SK-N-SH (cell line): Measurements from ENCODE around the gene ABLIM1. TPM values are rescaled to one million over a fixed set of nuclear protein-coding genes. Genes with fewer than 3 reads are reported as not detected.

ENCODE experiments used
- CTCF ChIA-PET: fragments of 300-600, 350-600 bp; formaldehyde crosslinking; extraction: SDS; loops from one replicate; lab custom pipeline; 2021; lab: Yijun Ruan, JAX
- POLR2A ChIA-PET: fragments of 350-600 bp; sonication (Branson Sonifier 250); formaldehyde crosslinking; extraction: SDS; loops from one replicate; lab custom pipeline; 2020; ENCODE audit warnings: antibody characterized with exemption, inconsistent platforms; lab: Yijun Ruan, JAX
- DNase-seq: peaks from one replicate; pipeline ENCODE4 v3.0.0; 2012
- H2AFZ ChIP-seq: fragments of 200-600 bp; sonication (generic); 2 replicates; pipeline ENCODE4 v1.8.1; 2016; ENCODE audit warnings: antibody characterized with exemption, mild to moderate bottlenecking, low read depth
- H3F3A ChIP-seq: fragments of 200-600 bp; sonication (generic); replicated peaks from 2 replicates; pipeline ENCODE3; 2016; ENCODE audit warnings: antibody characterized with exemption, mild to moderate bottlenecking; ENCODE audit not compliant: insufficient read depth
- H3K27ac ChIP-seq, 2 experiments: fragments of 200-500 bp in 1 of 2; fragments of 200-600 bp in 1 of 2; sonication (Bioruptor generic) in 1 of 2; sonication (generic), shearing (Covaris generic) in 1 of 2; 2 replicates each; pipeline versions ENCODE4 v1.5.1 to v1.6.1; 2014 to 2016; ENCODE audit warnings: low read depth in 2 of 2, inconsistent platforms in 1 of 2, low read length in 1 of 2, mild to moderate bottlenecking in 1 of 2, mixed read lengths in 1 of 2
- H3K27me3 ChIP-seq: fragments of 200-600 bp; sonication (generic), shearing (Covaris generic); 2 replicates; pipeline ENCODE4 v1.6.1; 2016; ENCODE audit warnings: mixed run types; ENCODE audit not compliant: insufficient read depth
- H3K36me3 ChIP-seq, 2 experiments: fragments of 200-500 bp in 1 of 2; fragments of 200-600 bp in 1 of 2; sonication (Bioruptor generic) in 1 of 2; sonication (generic) in 1 of 2; replicated peaks in 1 of 2; 2 replicates each; pipeline versions ENCODE3 to v1.5.1; 2014 to 2016; ENCODE audit warnings: low read length in 1 of 2, mild to moderate bottlenecking in 1 of 2; ENCODE audit not compliant: insufficient read depth in 2 of 2, control insufficient read depth in 1 of 2
- H3K4me1 ChIP-seq, 2 experiments: fragments of 200-500 bp in 1 of 2; fragments of 200-600 bp in 1 of 2; sonication (Bioruptor generic) in 1 of 2; sonication (generic), shearing (Covaris generic) in 1 of 2; 2 replicates each; pipeline versions ENCODE4 v1.5.1 to v1.6.1; 2014 to 2016; ENCODE audit warnings: low read depth in 1 of 2, low read length in 1 of 2, mixed run types in 1 of 2; ENCODE audit not compliant: insufficient read depth in 2 of 2, control insufficient read depth in 1 of 2
- H3K4me2 ChIP-seq: fragments of 200-600 bp; sonication (generic), shearing (Covaris generic); 2 replicates; pipeline ENCODE4 v1.6.1; 2017; ENCODE audit warnings: mixed run types
- H3K4me3 ChIP-seq, 2 experiments: fragments of 200-500 bp in 1 of 2; fragments of 200-600 bp in 1 of 2; sonication (Bioruptor generic) in 1 of 2; sonication (generic), shearing (Covaris generic) in 1 of 2; 2 replicates each; pipeline versions ENCODE4 v1.5.1 to v1.8.1; 2014 to 2016; ENCODE audit warnings: low read depth in 2 of 2, inconsistent platforms in 1 of 2, low read length in 1 of 2, mild to moderate bottlenecking in 1 of 2, mixed read lengths in 1 of 2, moderate library complexity in 1 of 2
- H3K79me2 ChIP-seq: fragments of 200-600 bp; sonication (generic); 2 replicates; pipeline ENCODE4 v1.8.1; 2017; ENCODE audit warnings: mild to moderate bottlenecking; ENCODE audit not compliant: insufficient read depth
- H3K9ac ChIP-seq: fragments of 200-600 bp; sonication (generic); 2 replicates; pipeline ENCODE4 v1.6.1; 2017; ENCODE audit warnings: mixed run types
- H3K9me2 ChIP-seq: fragments of 200-600 bp; sonication (generic); 2 replicates; pipeline ENCODE4 v1.6.1; 2017; ENCODE audit warnings: mixed run types
- H3K9me3 ChIP-seq: fragments of 200-600 bp; sonication (generic); 2 replicates; pipeline ENCODE4 v1.6.1; 2017; ENCODE audit warnings: mixed run types, mild to moderate bottlenecking, moderate library complexity
- H4K20me1 ChIP-seq: fragments of 200-600 bp; sonication (generic); 2 replicates; pipeline ENCODE4 v1.6.1; 2017; ENCODE audit warnings: mild to moderate bottlenecking, mixed run types; ENCODE audit not compliant: insufficient read depth
- CHD2 ChIP-seq: fragments of 150-350 bp; IDR thresholded peaks from 2 replicates; pipeline ENCODE4 v1.6.1; 2018; ENCODE audit warnings: low read length; ENCODE audit not compliant: partially characterized antibody
- CTCF ChIP-seq: fragments of 200-600 bp; sonication (generic); IDR thresholded peaks from 2 replicates; pipeline ENCODE4 v1.6.1; 2017; ENCODE audit warnings: antibody characterized with exemption, mild to moderate bottlenecking, moderate library complexity
- ELF1 ChIP-seq: IDR thresholded peaks from 2 replicates; pipeline ENCODE4 v1.4.0; 2012
- EZH2phosphoT487 ChIP-seq: fragments of 200-600 bp; sonication (generic); IDR thresholded peaks from 2 replicates; pipeline ENCODE4 v1.6.1; 2017; ENCODE audit warnings: low read depth, mixed run types, mild to moderate bottlenecking, antibody characterized with exemption, moderate library complexity, borderline replicate concordance
- FOSL2 ChIP-seq: IDR thresholded peaks from 2 replicates; pipeline ENCODE4 v1.4.0; 2012; ENCODE audit warnings: low read depth, mild to moderate bottlenecking, moderate library complexity, borderline replicate concordance
- FOXM1 ChIP-seq: IDR thresholded peaks from 2 replicates; pipeline ENCODE4 v1.4.0; 2012; ENCODE audit warnings: low read depth, mild to moderate bottlenecking
- MXI1 ChIP-seq: IDR thresholded peaks from 2 replicates; pipeline ENCODE4 v1.6.1; 2012; ENCODE audit warnings: mild to moderate bottlenecking, low read depth, low read length, improper control_type of control experiment
- NFIC ChIP-seq: IDR thresholded peaks from 2 replicates; pipeline ENCODE4 v1.4.0; 2012; ENCODE audit warnings: borderline replicate concordance
- PBX3 ChIP-seq: IDR thresholded peaks from 2 replicates; pipeline ENCODE4; 2012
- POLR2AphosphoS5 ChIP-seq: IDR thresholded peaks from 2 replicates; pipeline ENCODE4 v1.6.1; 2012; ENCODE audit warnings: low read depth, low read length
- RAD21 ChIP-seq: IDR thresholded peaks from 2 replicates; pipeline ENCODE4 v1.6.1; 2012; ENCODE audit warnings: mild to moderate bottlenecking, low read length
- RCOR1 ChIP-seq: fragments of 150-350 bp; IDR thresholded peaks from 2 replicates; pipeline ENCODE4 v1.6.1; 2017; ENCODE audit warnings: antibody characterized with exemption, low read length
- REST ChIP-seq: IDR thresholded peaks from 2 replicates; pipeline ENCODE4 v1.6.1; 2012; ENCODE audit warnings: mild to moderate bottlenecking, low read depth, low read length, moderate library complexity
- RXRA ChIP-seq: IDR thresholded peaks from 2 replicates; pipeline ENCODE4 v1.4.0; 2012; ENCODE audit warnings: low read depth, mild to moderate bottlenecking, borderline replicate concordance
- SIN3A ChIP-seq: IDR thresholded peaks from 2 replicates; pipeline ENCODE4 v1.6.1; 2012; ENCODE audit warnings: low read depth, mild to moderate bottlenecking, low read length, moderate library complexity, borderline replicate concordance
- TEAD4 ChIP-seq: IDR thresholded peaks from 2 replicates; pipeline ENCODE4 v1.4.0; 2012; ENCODE audit warnings: mild to moderate bottlenecking, borderline replicate concordance; ENCODE audit not compliant: insufficient read depth
- USF1 ChIP-seq: IDR thresholded peaks from 2 replicates; pipeline ENCODE4 v1.4.0; 2012; ENCODE audit warnings: low read depth, borderline replicate concordance
- WGBS: methylation state at CpG from one replicate; pipeline ENCODE4 v1.1.6; 2017; ENCODE audit warnings: low lambda C conversion rate; 5-methylcytosine and 5-hydroxymethylcytosine counted together
- polyA plus RNA-seq, 3 experiments: library from polyadenylated mRNA; depleted of rRNA; stranded (reverse); fragments of >200 nt; gene quantifications; 2 replicates each; pipeline ENCODE4 v1.2.3, GENCODE V29; 2012

The ABLIM1 gene
- polyA plus RNA-seq, 1 of the 3 experiments (the other 2 are of a cell fraction) = 16.1 TPM

DNA sequence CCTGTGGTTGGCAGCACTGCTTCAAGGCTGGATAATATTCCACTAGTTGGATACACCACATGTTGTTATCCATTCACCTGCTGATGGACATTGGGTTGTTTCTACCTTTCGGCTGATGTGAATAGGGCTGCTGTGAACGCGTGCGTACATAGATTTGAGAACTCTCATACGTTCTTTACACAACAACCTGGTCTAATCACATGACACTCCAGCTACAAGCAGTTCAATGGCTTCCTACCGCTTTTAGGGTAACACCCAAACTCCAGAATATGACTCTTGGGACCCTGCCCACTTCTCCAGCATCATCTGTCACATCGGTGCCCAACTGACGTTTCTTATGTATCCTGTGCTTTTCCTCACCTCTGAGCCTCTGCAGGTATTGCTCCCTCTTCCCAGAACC is 114.6 kb downstream of the ABLIM1 start:
- POLR2A ChIA-PET = no interaction called here
- H3K79me2 ChIP-seq = no peaks in the 10 kb centered on the region
- H3K9me2 ChIP-seq = no peaks in the 10 kb centered on the region
- DNase-seq = no peak
- no peak overlapping the region for H2AFZ ChIP-seq
- no peak overlapping the region for H3K4me2 ChIP-seq
- H3K27ac ChIP-seq = no peak overlapping the region
- H3K9me3 ChIP-seq = no peaks in the 10 kb centered on the region
- H3K4me3 ChIP-seq = no peak overlapping the region
- H3K9ac ChIP-seq = no peak overlapping the region
- no peaks in the 10 kb centered on the region for H3K27me3 ChIP-seq
- CTCF ChIA-PET = interaction anchor here (0.7 to 6.2 kb wide), 4 partner anchors 59 to 240 kb away, joined by 3 to 34 read pairs (median 4); no protein-coding TSS in a partner anchor
- H4K20me1 ChIP-seq = no peaks in the 10 kb centered on the region
- TF ChIP-seq REST (no peak), CTCF (no peak), RCOR1 (no peak), MXI1 (no peak), RXRA (no peak), PBX3 (no peak), TEAD4 (no peak)
- H3K4me1 ChIP-seq = no peaks in the 10 kb centered on the region
- H3F3A ChIP-seq = no peaks in the 10 kb centered on the region
- WGBS = 82% methylated on average over 8 of the region's 8 CpGs
- no peaks in the 10 kb centered on the region for H3K36me3 ChIP-seq

GRCh38 chr10:114542373-114542772 is 115.7 kb downstream of the ABLIM1 start:
- 86% methylated on average over 2 of the region's 2 CpGs for WGBS
- H3K9me2 ChIP-seq = no peaks in the 10 kb centered on the region
- DNase-seq = no peak
- H2AFZ ChIP-seq = no peak overlapping the region
- H3K4me3 ChIP-seq = no peak overlapping the region
- H3K9ac ChIP-seq = no peak overlapping the region
- no peaks in the 10 kb centered on the region for H3K36me3 ChIP-seq
- H3F3A ChIP-seq = no peaks in the 10 kb centered on the region
- H4K20me1 ChIP-seq = no peaks in the 10 kb centered on the region
- H3K9me3 ChIP-seq = no peaks in the 10 kb centered on the region
- H3K27ac ChIP-seq = no peak overlapping the region
- H3K4me1 ChIP-seq = no peaks in the 10 kb centered on the region
- ChIA-PET POLR2A (no interaction called here), CTCF (interaction anchor here (1.1 to 6.2 kb wide), 4 partner anchors 8 to 239 kb away, joined by 3 to 34 read pairs (median 4); no protein-coding TSS in a partner anchor)
- no peaks in the 10 kb centered on the region for H3K27me3 ChIP-seq
- no peaks in the 10 kb centered on the region for H3K79me2 ChIP-seq
- no peak overlapping the region for H3K4me2 ChIP-seq
- no peak for TF ChIP-seq RXRA
- no peak for TF ChIP-seq SIN3A
- no peak for TF ChIP-seq RAD21
- no peak for TF ChIP-seq NFIC
- TF ChIP-seq ELF1 = no peak
- TF ChIP-seq FOXM1 = no peak
- TF ChIP-seq POLR2AphosphoS5 = no peak
- no peak for TF ChIP-seq EZH2phosphoT487
- TF ChIP-seq USF1 = no peak
- TF ChIP-seq FOSL2 = no peak
- TF ChIP-seq CHD2 = no peak
- TF ChIP-seq TEAD4 = no peak
- TF ChIP-seq PBX3 = no peak
